NCI-H82 treated with DMSO at 0.1 percent for 48 hours (cell line): ENCODE data around the gene MEGF6.

Experiments
- DNase-seq: peaks from one replicate; lab custom pipeline; 2025; ENCODE audit not compliant: unreplicated experiment; lab: John Stamatoyannopoulos, UW

MEGF6 gene

DNA sequence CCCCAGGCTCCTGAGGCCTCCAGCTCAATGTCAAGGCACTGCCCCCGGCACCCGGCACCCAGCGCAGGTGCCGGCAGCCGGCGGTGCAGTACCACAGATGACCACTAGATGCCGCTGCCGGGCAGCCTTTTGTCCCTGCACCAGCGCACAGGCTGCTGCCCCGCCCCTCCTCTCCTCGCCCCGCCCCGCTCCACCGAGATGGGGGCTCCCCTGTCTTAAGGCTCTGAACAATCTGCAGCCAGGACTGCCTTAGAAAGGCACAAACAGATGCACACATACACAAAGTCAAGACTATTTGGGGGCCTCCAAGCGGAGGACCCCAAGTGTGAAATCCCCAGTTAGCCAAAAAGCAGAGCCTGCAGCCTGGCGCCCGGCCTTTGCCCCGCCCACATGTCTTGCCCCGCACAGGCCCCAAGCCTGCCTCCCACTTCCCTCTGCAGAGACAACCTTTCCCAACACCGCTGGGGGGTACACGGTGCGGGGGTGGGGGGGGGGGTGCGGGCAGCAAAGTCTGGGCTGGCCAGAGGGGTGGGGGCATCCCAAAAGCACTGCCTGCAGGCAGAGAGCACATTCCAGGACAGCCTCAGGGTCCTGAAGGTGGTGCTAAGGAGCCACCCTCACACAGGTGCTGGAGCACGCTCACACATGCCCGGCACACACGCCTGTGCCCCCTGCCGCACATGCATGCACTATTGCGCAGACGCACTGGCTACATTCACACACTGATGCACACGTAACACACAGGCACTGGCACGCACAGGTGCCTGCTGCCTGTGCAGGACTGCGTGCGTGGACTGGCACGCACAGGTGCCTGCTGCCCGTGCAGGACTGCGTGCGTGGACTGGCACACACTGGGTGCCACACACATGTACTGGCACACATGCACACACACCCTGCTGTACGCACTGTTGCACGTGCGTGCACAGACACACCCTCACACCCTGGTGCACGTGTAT lies 119.7 kb downstream of the MEGF6 start:
- DNase-seq = no peak

DNA sequence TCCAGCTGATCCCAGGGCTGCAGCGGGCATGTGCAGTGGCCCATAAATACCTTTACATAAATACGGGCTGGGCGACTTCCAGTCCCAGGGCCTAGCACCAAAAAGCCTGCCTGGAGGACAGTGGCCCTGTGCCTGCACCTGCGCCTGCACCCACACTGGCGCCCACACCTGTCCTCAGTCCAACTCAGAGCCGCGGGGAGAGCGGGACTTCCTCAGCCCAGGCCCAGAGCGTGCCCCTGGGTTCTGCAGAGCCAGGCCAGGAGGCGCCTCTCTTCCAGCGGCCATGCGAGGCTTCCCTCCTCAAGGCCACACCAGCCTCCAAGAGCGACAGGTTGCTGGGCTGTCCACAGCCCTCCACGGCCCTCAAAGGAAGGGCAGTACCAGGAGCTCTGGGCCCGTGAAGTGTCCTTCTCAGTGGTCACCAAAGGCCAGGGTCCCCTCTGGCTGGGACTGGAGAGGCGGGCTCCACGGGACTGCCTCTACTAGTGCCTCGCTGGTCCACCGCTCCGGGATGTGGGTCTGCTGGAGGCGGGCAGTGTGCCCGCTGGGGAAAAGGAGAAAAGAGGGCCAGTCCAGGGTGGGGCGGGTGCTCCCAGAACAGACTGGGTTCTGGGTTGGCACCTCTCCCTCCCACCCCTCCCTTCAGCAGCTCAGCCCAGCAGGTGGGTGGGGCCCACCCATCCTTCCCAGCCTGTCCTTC lies 121.1 kb downstream of the MEGF6 start:
- DNase-seq = no peak

DNA sequence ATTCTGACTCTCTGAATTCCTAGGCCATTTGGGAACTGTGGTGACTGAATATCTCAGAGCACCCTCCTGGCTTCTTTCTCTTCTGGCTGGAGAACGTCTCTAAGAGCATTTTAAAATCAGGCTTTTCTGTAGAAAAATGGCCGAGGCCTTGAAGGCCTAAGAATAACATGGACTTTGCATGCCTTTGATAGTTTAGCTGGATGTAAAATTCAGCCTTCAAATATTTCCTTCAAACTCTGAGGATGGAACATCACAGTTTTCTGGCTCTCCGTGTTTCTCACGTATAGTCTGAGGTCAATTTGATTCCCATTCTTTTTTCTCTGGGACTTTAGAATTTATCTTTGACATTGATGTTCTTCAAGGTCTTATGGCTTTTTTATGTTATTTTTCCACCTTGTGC lies 122.9 kb downstream of the MEGF6 start:
- DNase-seq = no peak

DNA sequence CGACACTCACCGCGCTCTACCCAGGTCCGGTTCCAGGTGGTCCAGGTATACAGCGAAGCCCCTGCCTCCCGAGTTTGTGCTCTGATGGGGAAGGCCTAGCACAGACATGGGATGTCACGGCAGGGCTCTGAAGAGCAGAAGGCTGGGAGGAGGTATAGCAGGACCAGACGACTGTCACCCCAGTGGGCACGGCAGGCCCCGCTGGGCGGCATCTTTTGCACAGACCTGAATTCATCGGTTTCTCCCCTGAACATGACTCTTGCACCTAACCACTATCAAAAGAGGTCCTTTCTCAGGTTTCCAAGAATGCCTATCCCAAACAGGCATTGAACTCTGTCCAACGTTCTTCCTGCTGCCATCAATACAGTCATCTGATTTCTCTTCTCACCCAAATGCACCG lies 126.3 kb downstream of the MEGF6 start:
- DNase-seq = no peak

DNA sequence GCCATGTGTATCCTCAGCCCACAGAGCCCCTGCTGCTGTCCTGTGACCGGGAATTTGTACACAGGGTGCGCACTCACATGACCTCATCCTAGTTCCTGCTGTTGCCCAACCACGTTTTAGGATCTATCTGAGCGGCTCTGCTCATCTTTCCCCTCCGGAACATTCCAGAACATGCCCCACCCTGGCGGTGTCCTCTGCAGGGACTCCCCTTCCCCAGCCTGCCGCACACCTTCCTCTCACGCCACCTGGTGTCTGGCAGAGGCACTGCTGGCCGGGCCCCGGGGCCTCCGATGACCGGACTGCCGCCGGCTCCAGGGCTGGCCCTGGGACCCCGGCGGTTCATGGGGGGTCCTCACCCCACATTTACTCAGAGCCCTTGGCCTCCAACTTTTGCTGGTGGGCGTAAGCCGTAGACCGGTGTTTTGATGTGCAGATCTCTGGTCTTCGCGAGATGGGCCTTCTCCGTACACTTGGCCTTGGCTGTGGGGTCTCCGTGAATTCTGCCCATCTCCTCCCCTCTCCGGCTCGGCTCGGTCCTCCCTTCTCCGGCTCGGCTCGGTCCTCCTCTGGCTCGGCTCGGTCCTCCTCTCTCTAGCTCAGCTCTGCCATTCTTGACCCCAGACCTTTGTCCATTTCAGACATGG lies 127.4 kb downstream of the MEGF6 start:
- no peak for DNase-seq

DNA sequence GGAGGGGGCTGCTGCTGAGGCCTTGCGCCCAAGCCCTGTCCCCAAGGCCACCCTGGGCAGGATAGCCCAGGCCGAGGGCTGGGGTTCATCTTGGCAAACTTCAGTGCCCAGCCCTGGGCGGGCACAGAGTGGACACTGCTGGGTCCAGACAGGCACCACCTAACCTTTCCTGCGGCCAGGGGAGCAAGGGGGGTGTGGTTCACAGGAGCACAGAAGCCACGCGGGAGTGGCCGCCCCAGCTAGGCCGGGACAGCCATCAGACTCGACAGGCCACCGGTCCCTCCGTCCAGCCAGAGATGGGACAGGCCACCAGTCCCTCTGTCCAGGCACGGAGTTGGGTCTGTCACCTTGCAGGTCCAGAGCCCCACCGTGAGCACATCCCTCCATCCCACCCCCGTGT lies 127.9 kb downstream of the MEGF6 start:
- DNase-seq = no peak

DNA sequence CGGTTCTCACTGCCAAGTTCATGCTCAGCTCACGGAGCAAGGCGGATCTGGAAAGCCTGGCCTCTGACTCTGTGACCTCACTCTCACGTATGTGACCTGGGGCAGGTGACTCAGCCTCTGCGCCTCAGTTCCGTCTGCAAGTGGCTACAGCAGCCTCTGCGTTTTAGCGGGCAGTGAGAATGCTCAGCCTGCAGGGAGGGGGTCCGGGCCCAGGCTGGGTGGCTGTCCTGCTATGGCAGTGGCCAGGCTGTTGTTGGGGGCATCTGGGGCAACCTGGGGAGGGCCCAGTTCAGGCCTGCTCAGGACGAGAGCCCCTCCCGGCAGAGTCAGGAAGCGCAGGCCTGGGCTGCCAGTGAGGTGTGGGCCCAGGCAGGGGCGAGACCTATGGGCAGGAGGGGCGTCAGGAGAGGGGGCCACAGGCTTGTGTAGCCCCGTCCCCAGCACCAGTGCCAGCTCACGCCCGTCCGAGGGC lies 128.9 kb downstream of the MEGF6 start:
- no peak for DNase-seq

DNA sequence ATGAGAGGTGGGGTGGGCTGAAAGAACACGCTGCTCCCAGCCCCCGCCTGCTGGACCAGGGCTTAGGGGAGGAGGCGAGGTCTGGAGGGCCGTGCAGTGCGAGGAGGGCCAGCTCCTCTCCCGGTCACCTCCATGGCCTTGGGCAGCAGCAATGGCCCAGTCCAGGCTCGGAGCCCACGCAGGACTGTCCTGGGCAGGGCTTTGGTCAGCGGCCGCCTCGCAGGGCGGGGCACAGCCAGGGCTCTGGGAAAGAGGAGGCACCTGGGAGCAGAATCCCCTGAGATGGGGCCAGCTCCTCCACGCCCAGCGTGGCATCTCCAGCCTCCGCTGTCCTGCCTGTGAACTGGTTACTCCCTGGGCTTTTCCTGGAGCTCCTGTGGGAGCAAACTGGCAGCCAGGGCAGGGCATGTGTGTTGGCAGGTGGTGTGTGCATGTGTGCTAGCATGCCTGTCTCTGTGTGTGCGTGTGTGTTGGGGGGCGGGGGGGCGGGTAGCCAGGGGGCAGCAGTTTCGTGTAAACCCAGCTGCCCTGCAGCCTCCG lies 129.4 kb downstream of the MEGF6 start:
- no peak for DNase-seq

DNA sequence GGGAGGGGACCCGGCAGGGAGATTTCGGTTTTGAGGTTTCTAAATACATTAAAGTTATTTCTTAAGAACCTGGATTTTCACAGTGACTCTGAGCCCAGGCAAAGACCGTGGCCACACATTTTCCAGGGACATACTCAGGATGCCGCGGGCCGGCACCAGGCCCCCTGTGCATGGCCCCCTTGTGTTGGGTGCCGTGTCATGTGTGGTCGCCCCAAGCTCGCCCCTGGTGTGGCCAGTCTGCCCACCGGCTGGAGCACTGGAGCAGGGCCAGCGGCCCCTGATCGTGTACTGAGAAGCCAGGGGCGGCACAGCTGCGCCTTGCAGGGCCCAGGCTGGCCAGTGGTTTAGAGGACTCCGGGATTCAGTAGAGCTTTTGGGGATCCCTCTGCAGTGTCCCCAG lies 130.3 kb downstream of the MEGF6 start:
- no peak for DNase-seq

DNA sequence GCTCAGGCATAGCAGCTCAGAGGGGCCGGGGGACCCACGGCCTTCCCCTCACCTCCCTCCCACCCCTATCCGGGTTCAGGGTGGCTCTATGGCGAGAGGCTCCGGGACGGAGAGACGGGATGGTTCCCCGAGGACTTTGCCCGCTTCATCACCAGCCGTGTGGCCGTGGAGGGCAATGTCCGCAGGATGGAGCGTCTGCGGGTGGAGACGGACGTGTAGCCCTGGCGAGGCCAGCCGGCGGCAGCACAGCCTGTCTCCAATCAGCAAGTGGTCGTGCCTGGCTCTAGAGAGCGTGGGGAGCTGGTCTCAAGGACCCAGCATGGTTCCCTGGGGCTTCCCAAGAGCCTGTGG lies 131.0 kb downstream of the MEGF6 start:
- no peak for DNase-seq

DNA sequence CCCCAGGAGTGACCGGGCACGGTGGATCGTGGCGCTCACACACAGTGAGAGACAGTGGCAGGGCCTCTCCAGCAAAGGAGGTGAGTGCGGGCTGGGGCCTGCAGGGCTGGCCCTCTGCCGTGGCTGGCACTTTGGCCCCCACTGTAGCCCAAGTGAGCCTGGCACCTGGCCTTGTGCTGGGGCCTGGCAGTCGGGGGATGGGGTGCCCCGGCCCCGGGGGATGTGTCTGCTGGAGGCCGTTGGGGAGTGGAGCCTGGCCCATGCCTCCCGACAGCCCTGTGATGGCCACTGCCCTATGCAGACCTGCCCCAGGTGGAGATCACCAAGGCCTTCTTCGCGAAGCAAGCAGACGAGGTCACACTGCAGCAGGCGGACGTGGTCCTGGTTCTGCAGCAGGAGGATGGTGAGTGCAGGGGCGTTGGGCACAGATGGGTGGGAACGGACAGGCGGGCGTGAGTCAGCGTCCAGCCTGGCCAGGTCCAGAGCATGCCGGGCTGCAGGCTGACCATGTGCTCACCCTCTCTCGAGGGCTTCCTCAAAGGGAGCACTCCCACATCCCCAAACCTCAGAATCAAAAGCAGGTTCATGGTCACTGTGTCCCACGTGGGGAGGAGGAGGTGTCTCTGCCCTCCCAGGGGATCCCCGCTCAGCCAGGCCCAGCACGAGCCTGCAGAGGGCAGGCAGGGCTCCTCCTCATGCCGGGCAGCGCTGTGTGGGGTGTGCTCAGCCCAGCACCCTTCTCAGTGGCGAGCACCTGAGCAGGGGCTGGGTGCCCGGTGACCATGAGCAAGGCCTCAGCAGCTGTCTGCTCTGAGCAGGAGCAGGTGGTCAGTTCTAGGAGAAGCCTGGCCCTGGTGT lies 131.6 kb downstream of the MEGF6 start:
- DNase-seq = no peak

DNA sequence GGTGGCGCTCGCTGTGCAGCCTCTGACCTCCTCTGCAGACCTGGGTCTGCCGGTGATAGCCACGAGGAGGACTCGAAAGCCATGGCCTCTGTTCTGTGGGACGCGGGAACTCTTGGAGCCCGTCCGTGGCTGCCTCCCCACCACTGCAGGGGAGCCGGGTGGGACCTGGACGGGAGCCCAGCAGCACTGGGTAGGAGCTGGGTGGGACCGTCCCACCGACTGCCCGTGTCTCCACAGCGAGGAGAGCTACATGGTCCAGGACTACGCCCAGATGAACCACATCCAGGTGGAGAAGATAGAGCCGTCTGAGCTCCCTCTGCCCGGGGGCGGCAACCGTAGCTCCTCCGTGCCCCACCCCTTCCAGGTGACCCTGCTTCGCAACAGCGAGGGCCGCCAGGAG lies 133.1 kb downstream of the MEGF6 start:
- DNase-seq = no peak

DNA sequence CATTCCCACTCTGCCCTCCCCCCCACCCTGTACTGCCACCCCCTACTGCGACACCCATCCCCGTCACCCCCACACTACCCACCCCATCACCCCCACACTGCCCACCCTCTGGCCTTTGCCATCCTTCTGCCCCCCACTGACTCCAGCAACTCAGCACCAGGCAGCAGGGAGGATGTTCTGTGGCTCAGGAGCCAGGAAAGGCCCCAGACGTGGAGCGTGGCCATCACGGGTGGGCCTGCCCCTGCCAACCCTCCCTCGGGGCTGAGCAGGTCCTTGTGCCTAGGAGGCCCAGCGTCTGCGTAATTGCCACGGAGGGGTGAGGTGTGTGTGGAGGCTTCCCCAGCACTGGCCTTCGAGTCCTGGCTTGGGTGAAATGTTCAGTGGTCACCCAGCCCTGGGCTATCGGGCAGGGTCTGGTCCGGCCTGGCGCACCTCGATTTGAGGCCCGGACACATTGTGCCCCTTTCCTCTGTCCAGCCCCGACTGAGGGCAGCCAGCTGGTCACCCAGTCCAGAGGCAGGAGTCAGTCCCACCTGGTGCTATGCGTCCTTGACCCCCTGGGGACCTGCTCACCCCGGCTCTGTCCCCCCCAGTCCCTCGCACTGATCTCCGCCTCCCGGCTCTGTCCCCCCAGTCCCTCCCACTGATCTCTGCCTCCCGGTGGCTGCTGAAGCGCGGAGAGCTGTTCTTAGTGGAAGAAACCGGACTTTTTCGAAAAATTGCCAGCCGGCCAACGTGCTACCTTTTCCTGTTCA lies 133.9 kb downstream of the MEGF6 start:
- no peak for DNase-seq

DNA sequence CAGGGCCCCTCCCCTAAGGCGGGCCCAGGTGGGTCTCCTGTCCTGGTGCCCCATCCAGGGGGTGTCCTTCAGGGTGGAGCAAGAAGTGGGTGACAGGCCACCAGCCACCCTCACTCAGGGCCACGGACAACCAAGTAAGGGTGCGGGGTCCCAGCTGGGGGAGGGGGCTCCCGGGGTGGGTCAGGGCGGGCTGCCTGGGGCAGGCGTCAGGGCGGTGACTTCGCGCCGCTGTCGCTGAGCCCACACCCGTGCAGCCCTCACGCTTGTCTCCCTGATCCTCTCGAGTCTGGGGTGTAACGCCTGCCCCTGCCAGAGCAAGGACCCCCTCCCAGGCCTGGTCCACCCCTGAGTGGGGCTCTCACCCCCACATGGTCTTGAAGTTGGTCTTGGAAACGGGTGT lies 134.6 kb downstream of the MEGF6 start:
- no peak for DNase-seq

DNA sequence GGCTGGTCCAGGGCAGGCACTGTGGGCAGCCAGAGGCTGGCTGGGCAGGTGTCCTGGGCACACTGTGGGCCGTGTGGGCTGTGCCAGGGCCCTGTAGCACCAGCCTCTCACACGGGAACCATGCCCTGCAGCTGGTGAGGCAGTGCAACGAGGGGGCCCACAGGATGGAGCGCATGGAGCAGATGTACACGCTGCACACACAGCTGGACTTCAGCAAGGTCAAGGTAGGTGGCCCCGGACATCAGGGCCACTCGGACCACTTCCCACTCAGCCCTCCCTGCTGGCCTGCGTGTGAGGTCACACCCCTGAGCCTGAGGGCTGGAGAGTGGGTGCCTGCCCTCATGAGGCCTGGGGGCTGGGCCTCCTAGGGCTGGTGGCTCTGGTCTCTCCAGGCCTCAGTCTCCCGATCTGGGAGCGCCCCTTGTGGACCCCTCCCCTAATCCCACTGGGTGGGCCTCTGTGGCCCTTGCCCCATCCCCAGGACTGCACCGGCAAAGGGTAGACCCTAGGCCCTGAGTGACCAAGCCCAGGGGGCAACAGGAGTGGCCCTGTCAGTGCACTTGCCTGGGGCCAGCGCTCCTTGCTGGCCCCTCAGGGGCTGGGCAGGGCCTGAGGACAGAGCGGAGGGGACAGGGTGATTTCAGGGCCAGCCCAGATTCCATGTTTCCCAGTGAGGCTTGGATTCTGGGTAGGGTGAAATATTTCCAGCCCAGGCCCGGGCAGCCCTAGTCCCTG lies 135.3 kb downstream of the MEGF6 start:
- DNase-seq = no peak

DNA sequence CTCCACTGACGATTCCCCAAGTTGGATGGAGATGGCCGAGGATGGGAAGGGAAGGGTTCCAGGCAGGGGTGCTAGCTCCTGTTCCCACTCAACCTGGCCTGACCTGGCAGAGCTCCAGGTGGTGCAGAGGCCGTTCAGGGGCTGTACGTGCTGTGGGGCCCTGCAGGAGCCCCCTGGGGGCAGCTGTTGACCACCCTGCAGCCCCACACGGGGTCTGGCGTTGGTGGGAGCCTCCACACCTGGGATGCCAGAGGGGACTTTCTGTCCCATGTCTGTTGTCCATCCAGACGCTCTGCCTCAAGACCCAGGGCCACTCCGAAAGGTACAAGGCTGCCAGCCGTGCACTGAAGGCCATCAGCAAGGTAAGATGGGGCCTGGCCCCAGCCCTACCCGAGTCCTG lies 136.9 kb downstream of the MEGF6 start:
- no peak for DNase-seq

DNA sequence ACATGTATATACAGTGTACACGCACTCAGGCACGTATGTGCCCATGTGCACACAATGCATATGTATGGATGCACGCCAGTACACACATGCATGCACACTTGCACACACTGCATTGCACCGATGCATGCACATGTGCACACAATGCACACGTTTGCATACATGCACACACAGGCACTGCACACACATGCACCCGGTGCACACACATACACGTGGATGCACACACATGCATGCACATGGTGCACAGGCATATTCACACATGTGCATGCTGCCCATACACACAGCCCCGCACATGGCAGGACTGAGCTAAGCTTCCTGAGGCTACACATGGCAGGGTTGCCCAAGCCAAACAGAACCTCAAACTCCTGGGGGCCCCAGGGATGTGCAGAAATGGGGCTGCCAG lies 137.3 kb downstream of the MEGF6 start:
- DNase-seq = no peak

DNA sequence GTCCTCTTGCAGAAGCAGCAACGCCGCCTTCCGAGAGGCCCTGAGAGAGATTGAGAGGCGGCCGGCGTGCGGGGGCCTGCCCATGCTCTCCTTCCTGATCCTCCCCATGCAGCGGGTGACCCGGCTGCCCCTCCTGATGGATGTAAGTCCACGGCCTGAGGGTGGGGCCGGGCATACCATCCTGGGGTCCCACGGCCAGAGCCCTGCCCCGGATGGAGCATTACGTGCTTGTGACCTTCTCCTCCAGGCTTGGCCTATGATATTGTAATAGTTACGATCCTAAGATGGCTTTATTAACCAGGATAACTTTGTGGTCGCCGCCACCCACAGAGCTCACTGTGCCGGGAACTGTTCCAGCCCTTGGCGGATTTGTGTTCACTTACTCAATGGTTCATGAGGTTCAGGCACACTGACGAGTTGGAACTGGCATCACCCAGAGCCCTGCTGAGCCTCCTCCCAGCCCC lies 137.9 kb downstream of the MEGF6 start:
- DNase-seq = no peak

DNA sequence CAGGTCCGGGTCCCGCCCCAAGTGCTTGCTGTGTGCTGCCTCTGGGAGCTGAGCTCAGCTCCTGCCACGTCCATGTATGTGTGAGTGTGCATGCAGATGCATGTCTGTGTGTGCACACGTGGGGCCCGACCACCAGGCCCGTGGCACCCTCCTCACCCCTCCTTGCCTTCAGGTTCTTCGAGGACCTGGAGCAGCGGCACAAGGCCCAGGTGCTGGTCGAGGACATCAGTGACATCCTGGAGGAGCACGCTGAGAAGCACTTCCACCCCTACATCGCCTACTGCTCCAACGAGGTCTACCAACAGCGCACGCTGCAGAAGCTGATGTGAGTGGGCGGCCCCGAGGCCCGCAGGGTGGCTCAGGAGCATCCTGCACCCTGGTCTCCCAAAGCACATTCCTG lies 138.4 kb downstream of the MEGF6 start:
- DNase-seq = no peak
